GM12878 (cell line): ENCODE measurements around the gene TTLL12. TPM values are rescaled to one million over a fixed set of nuclear protein-coding genes. Genes with fewer than 3 reads are reported as not detected.

Experiments used
- ATAC-seq: fragments of 200-7000 bp; cut with Tn5 transposase; 3 replicates; pipeline ENCODE4 v1.9.1; 2020; ENCODE audit warnings: mild to moderate bottlenecking, moderate library complexity
- BruUV-seq: library from RNA; stranded (reverse); fragments of 400-500 nt; replicated peaks from 2 replicates; lab custom pipeline; 2021; lab: Mats Ljungman, UMichigan
- CTCF ChIA-PET: fragments of 300-600 bp; sonication (Branson Sonifier 250); formaldehyde crosslinking; extraction: SDS; loops from one replicate; lab custom pipeline; 2021; ENCODE audit warnings: inconsistent platforms; lab: Yijun Ruan, JAX
- POLR2A ChIA-PET: fragments of 350-600 bp; formaldehyde crosslinking; extraction: SDS; loops from one replicate; lab custom pipeline; 2021; ENCODE audit warnings: inconsistent platforms; lab: Charles Lee
- RAD21 ChIA-PET: fragments of 300-600 bp; sonication (Branson Sonifier 250); formaldehyde crosslinking; loops from one replicate; lab custom pipeline; 2023; ENCODE audit warnings: antibody characterized with exemption; ENCODE audit not compliant: unreplicated experiment; lab: Charles Lee
- SMC1A ChIA-PET: fragments of 300-600 bp; sonication (Branson Sonifier 250); formaldehyde crosslinking; loops from one replicate; lab custom pipeline; 2023; ENCODE audit not compliant: unreplicated experiment, uncharacterized antibody; lab: Charles Lee
- DNase-seq: peaks from one replicate; pipeline ENCODE4 v3.0.0-alpha.2; 2011; ENCODE audit warnings: low read depth, low spot score
- FAIRE-seq: peaks from 3 replicates; lab custom pipeline; 2011; peaks lifted over from hg19 to GRCh38; lab: Jason Lieb, UNC
- H2AFZ ChIP-seq: 2 replicates; pipeline ENCODE4 v1.6.0; 2011; ENCODE audit warnings: low read depth, low read length, control low read depth; ENCODE audit not compliant: control insufficient read depth
- H3K27ac ChIP-seq: 2 replicates; pipeline ENCODE4 v1.5.1; 2011; ENCODE audit warnings: control low read depth; ENCODE audit not compliant: control insufficient read depth, insufficient read depth
- H3K27me3 ChIP-seq, 2 experiments: replicated peaks in 1 of 2; 2 replicates each; pipeline versions ENCODE4 v1.6.0 to v1.6.1; 2011; ENCODE audit warnings: low read length in 1 of 2; ENCODE audit not compliant: control insufficient read depth in 2 of 2, insufficient read depth in 2 of 2
- H3K36me3 ChIP-seq, 2 experiments: 2 replicates each; pipeline ENCODE4 v1.5.1; 2011; ENCODE audit warnings: low read length in 1 of 2; ENCODE audit not compliant: control insufficient read depth in 2 of 2, insufficient read depth in 2 of 2
- H3K4me1 ChIP-seq: 2 replicates; pipeline ENCODE4 v1.6.1; 2011; ENCODE audit warnings: mild to moderate bottlenecking, low read length, moderate library complexity, mixed read lengths; ENCODE audit not compliant: control insufficient read depth, insufficient read depth
- H3K4me2 ChIP-seq: 2 replicates; pipeline ENCODE4 v1.6.0; 2011; ENCODE audit warnings: control low read depth; ENCODE audit not compliant: control insufficient read depth, insufficient read depth
- H3K4me3 ChIP-seq: fragments of 200-600 bp; sonication (generic); 2 replicates; pipeline ENCODE4 v1.5.1; 2016
- H3K79me2 ChIP-seq: 2 replicates; pipeline ENCODE4 v1.6.0; 2011; ENCODE audit warnings: low read length; ENCODE audit not compliant: control insufficient read depth, insufficient read depth
- H3K9ac ChIP-seq: 2 replicates; pipeline ENCODE4 v1.8.0; 2011; ENCODE audit warnings: low read length, control low read depth, mixed read lengths; ENCODE audit not compliant: control insufficient read depth, insufficient read depth
- H3K9me3 ChIP-seq: replicated peaks from 3 replicates; pipeline ENCODE4 v1.5.1; 2011; ENCODE audit warnings: mild to moderate bottlenecking, low read length; ENCODE audit not compliant: control insufficient read depth, insufficient read depth
- H4K20me1 ChIP-seq: 2 replicates; pipeline ENCODE4 v1.6.0; 2011; ENCODE audit not compliant: control insufficient read depth, insufficient read depth
- CBFB ChIP-seq: IDR thresholded peaks from 2 replicates; pipeline ENCODE4 v1.6.1; 2016; ENCODE audit warnings: antibody characterized with exemption, low read depth
- CTCF ChIP-seq, 3 experiments: IDR thresholded peaks in 2 of 3; conservative IDR thresholded peaks in 1 of 3; 2 replicates each; pipeline ENCODE4 v1.5.1; 2011; ENCODE audit warnings: low read depth in 3 of 3, low read length in 3 of 3, mild to moderate bottlenecking in 3 of 3, control low read depth in 2 of 3, moderate library complexity in 2 of 3, inconsistent platforms in 1 of 3, mixed read lengths in 1 of 3; ENCODE audit not compliant: control insufficient read depth in 2 of 3, insufficient read depth in 1 of 3; ENCODE audit errors: extremely low read depth in 1 of 3
- EGR1 ChIP-seq, 2 experiments: IDR thresholded peaks; 1 replicate in 1 of 2; 2 replicates in 1 of 2; pipeline ENCODE4 v1.6.1; 2011 to 2012; ENCODE audit warnings: low read depth in 2 of 2, low read length in 2 of 2, borderline replicate concordance in 1 of 2, mild to moderate bottlenecking in 1 of 2, moderate library complexity in 1 of 2
- ESRRA ChIP-seq: IDR thresholded peaks from 2 replicates; pipeline ENCODE4 v1.6.1; 2012; ENCODE audit warnings: mild to moderate bottlenecking, low read length, improper control_type of control experiment
- FOS ChIP-seq: IDR thresholded peaks from 3 replicates; pipeline ENCODE4 v1.6.1; 2011; ENCODE audit warnings: borderline replicate concordance; ENCODE audit not compliant: insufficient read length; ENCODE audit errors: extremely low read depth
- HDAC2 ChIP-seq: fragments of 200-600 bp; sonication (generic); IDR thresholded peaks from 2 replicates; pipeline ENCODE4 v1.6.1; 2017
- NR2F1 ChIP-seq: fragments of 450-650 bp; conservative IDR thresholded peaks from 2 replicates; pipeline ENCODE4 v1.6.1; 2017; ENCODE audit warnings: mild to moderate bottlenecking
- RAD51 ChIP-seq: fragments of 450-650 bp; IDR thresholded peaks from 2 replicates; pipeline ENCODE4 v1.6.1; 2016; ENCODE audit warnings: moderate library complexity, mild to moderate bottlenecking, inconsistent platforms
- RELB ChIP-seq: fragments of 450-650 bp; IDR thresholded peaks from 2 replicates; pipeline ENCODE4 v1.6.1; 2017; ENCODE audit warnings: low read depth, mild to moderate bottlenecking, moderate library complexity
- REST ChIP-seq: IDR thresholded peaks from 2 replicates; pipeline ENCODE4 v1.6.1; 2012; ENCODE audit warnings: mild to moderate bottlenecking, low read depth, low read length
- RFX5 ChIP-seq: IDR thresholded peaks from 2 replicates; pipeline ENCODE4 v1.6.1; 2011; ENCODE audit warnings: low read depth, low read length, improper control_type of control experiment
- TCF3 ChIP-seq: IDR thresholded peaks from 2 replicates; pipeline ENCODE4 v1.6.1; 2012; ENCODE audit warnings: low read depth, mild to moderate bottlenecking, low read length, borderline replicate concordance; ENCODE audit not compliant: insufficient read depth
- ZBTB33 ChIP-seq: fragments of 450-650 bp; IDR thresholded peaks from 2 replicates; pipeline ENCODE4 v1.6.1; 2017; ENCODE audit warnings: mild to moderate bottlenecking
- ZNF274 ChIP-seq: IDR thresholded peaks from one replicate; pipeline ENCODE4 v1.8.0; 2011; ENCODE audit not compliant: insufficient read length, insufficient read depth
- WGBS: methylation state at CpG from one replicate; pipeline ENCODE4 v1.1.6; 2016; ENCODE audit warnings: low lambda C conversion rate; ENCODE audit not compliant: insufficient replicate concordance, insufficient coverage; ENCODE audit errors: missing lambda C conversion rate; 5-methylcytosine and 5-hydroxymethylcytosine counted together
- in situ Hi-C: fragments of 300-500 bp; cut with MboI; formaldehyde crosslinking; loops from 9 replicates; pipeline ENCODE4 v1.14.3; 2018; ENCODE audit warnings: mixed read lengths
- intact Hi-C: fragments of 100-400 bp; cut with micrococcal nuclease; formaldehyde crosslinking; loops from one replicate; pipeline ENCODE4 v1.14.2; 2022; ENCODE audit not compliant: unreplicated experiment
- polyA plus RNA-seq, 11 experiments: library from polyadenylated mRNA; depleted of rRNA in 4 of 11; unstranded in 6 of 11; stranded (reverse) in 5 of 11; fragments of >200 nt; fragmentation: Nextera tagmentation in 4 of 11; fragmentation: Illumina TruSeq in 1 of 11; extraction: Ambion mirVana in 4 of 11; extraction: Trizol in 1 of 11; gene quantifications; 1 replicate in 1 of 11; 2 replicates in 10 of 11; pipeline versions ENCODE4 v1.2.1 to v1.2.3, GENCODE V29; 2011 to 2016; ENCODE audit warnings: inconsistent platforms in 2 of 11, missing spikeins in 2 of 11, low read depth in 1 of 11
- total RNA-seq, 4 experiments: library from RNA; depleted of rRNA in 3 of 4; stranded (reverse); fragments of >200 nt in 3 of 4; fragmentation: Illumina TruSeq in 1 of 4; extraction: Trizol in 1 of 4; gene quantifications; 2 replicates each; pipeline versions ENCODE4 v1.2.1 to v1.2.3, GENCODE V29; 2013 to 2021

Gene TTLL12
- total and polyA plus RNA-seq, 10 of the 15 experiments (the other 5 are each of a cell fraction or from before 2014, with no cell fraction given) = 1.00 to 89.8 (median 38.5) TPM

- FAIRE-seq = no peak
- Histone ChIP-seq H3K9ac (no peak overlapping the region), H3K79me2 (no peaks in the 10 kb centered on the region), H3K4me3 (no peak overlapping the region), H3K27me3 (peaks cover 5 to 8% of the 10 kb centered on the region in 2 experiments; a peak in 3 of 4 replicates), H3K27ac (no peak overlapping the region), H4K20me1 (no peaks in the 10 kb centered on the region), H2AFZ (no peak overlapping the region), H3K4me2 (no peak overlapping the region), H3K4me1 (no peaks in the 10 kb centered on the region), H3K9me3 (no peaks in the 10 kb centered on the region), H3K36me3 (no peaks in the 10 kb centered on the region)
- ChIA-PET RAD21 (no interaction called here), CTCF (no interaction called here), SMC1A (no interaction called here), POLR2A (interaction anchor here (1.5 kb wide), 1 partner anchor 111 kb away, joined by 4 read pairs; no protein-coding TSS in a partner anchor)
- 31% methylated on average over 22 of the region's 22 CpGs for WGBS
- in situ Hi-C loops = no loop called here
- intact Hi-C loops = no loop called here
- ATAC-seq = no peak
- BruUV-seq = no TSS peak
- DNase-seq = no peak
- no peak for TF ChIP-seq RAD51
- no peak for TF ChIP-seq HDAC2
- TF ChIP-seq ESRRA = no peak
- TF ChIP-seq REST = no peak
- no peak for TF ChIP-seq RFX5
- TF ChIP-seq CBFB = no peak
- no peak for TF ChIP-seq CTCF (IDR thresholded peaks at IDR 0.05 in 2 of 3, conservative IDR thresholded peaks at IDR 0.05 in 1 of 3; ENCODE audit: control insufficient read depth in 2 of 3, extremely low read depth in 1 of 3, insufficient read depth in 1 of 3, low read depth in 3 of 3, low read length in 3 of 3)
- TF ChIP-seq ZBTB33 = no peak
- TF ChIP-seq FOS = no peak
- no peak for TF ChIP-seq NR2F1
- no peak for TF ChIP-seq ZNF274
- no peak for TF ChIP-seq RELB
- no peak for TF ChIP-seq EGR1 (IDR thresholded peaks at IDR 0.05; ENCODE audit: borderline replicate concordance in 1 of 2, low read depth in 2 of 2, low read length in 2 of 2)
- TF ChIP-seq TCF3 = no peak
These were observed 48.8 kb upstream of the TTLL12 start for GRCh38 chr22:43235445-43236409.
